Panc1 (cell line): Measurements from ENCODE around the gene C19orf44. TPM values are rescaled to one million over a fixed set of nuclear protein-coding genes. Genes with fewer than 3 reads are reported as not detected.

Experiments
- ATAC-seq: fragments of 200-7000 bp; cut with Tn5 transposase; 2 replicates; pipeline ENCODE4 v1.9.1; 2020; ENCODE audit warnings: mild to moderate bottlenecking, moderate library complexity
- BruUV-seq: library from RNA; stranded (reverse); fragments of 400-500 nt; replicated peaks from 2 replicates; lab custom pipeline; 2021; lab: Mats Ljungman, UMichigan
- CTCF ChIA-PET: fragments of 300-600 bp; sonication (Branson Sonifier 250); formaldehyde crosslinking; loops from one replicate; lab custom pipeline; 2022; ENCODE audit warnings: antibody characterized with exemption; lab: Charles Lee
- POLR2A ChIA-PET: fragments of 300-600 bp; sonication (Branson Sonifier 250); formaldehyde crosslinking; loops from one replicate; lab custom pipeline; 2022; ENCODE audit warnings: antibody characterized with exemption; lab: Charles Lee
- DNase-seq: peaks from one replicate; pipeline ENCODE4 v3.0.0-alpha.2; 2010; ENCODE audit warnings: low read depth, low spot score
- H3K27ac ChIP-seq: 2 replicates; pipeline ENCODE4 v1.5.1; 2011; ENCODE audit warnings: mild to moderate bottlenecking, low read length, inconsistent platforms
- H3K27me3 ChIP-seq: fragments of 200-500 bp; sonication (Bioruptor generic); 2 replicates; pipeline ENCODE4 v1.6.0; 2014; ENCODE audit warnings: low read length, inconsistent platforms; ENCODE audit not compliant: control insufficient read depth, insufficient read depth
- H3K36me3 ChIP-seq: fragments of 200-500 bp; sonication (Bioruptor generic); 2 replicates; pipeline ENCODE4 v1.5.1; 2014; ENCODE audit warnings: inconsistent platforms, mild to moderate bottlenecking, low read length, moderate library complexity; ENCODE audit not compliant: control insufficient read depth, insufficient read depth
- H3K4me1 ChIP-seq: 2 replicates; pipeline ENCODE4 v1.5.1; 2011; ENCODE audit warnings: inconsistent platforms, mild to moderate bottlenecking, low read length, moderate library complexity; ENCODE audit not compliant: control insufficient read depth, insufficient read depth
- H3K4me3 ChIP-seq, 2 experiments: 2 replicates each; pipeline ENCODE4 v1.5.1; 2011 to 2012; ENCODE audit warnings: low read depth in 2 of 2, low read length in 2 of 2, mild to moderate bottlenecking in 2 of 2, inconsistent platforms in 1 of 2, moderate library complexity in 1 of 2
- H3K9me3 ChIP-seq: fragments of 200-500 bp; sonication (Bioruptor generic); 2 replicates; pipeline ENCODE4 v1.5.1; 2014; ENCODE audit warnings: low read depth, mild to moderate bottlenecking, inconsistent platforms, low read length, moderate library complexity; ENCODE audit not compliant: control insufficient read depth, insufficient read depth
- CTCF ChIP-seq: fragments of 450-650 bp; IDR thresholded peaks from 2 replicates; pipeline ENCODE4 v1.5.1; 2017; ENCODE audit warnings: mild to moderate bottlenecking
- POLR2AphosphoS5 ChIP-seq: IDR thresholded peaks from 2 replicates; pipeline ENCODE4 v1.6.1; 2012; ENCODE audit warnings: mild to moderate bottlenecking, low read depth, low read length, moderate library complexity
- SIN3A ChIP-seq: IDR thresholded peaks from 2 replicates; pipeline ENCODE4 v1.6.1; 2012; ENCODE audit warnings: low read depth, mild to moderate bottlenecking, low read length, moderate library complexity, borderline replicate concordance; ENCODE audit not compliant: insufficient read depth
- TCF7L2 ChIP-seq: IDR thresholded peaks from 2 replicates; pipeline ENCODE4 v1.6.1; 2011; ENCODE audit warnings: mild to moderate bottlenecking, low read depth, low read length, inconsistent platforms
- in situ Hi-C: cut with HindIII; loops from 2 replicates; pipeline ENCODE4 v1.10.0; 2016; ENCODE audit warnings: low sequenced_read_pairs, low pct_unique_long_range_greater_than_20kb
- intact Hi-C: fragments of 100-400 bp; cut with micrococcal nuclease; formaldehyde crosslinking; loops from one replicate; pipeline ENCODE4 v1.10.0; 2022; ENCODE audit not compliant: unreplicated experiment
- total RNA-seq: library from RNA; stranded (reverse); gene quantifications from one replicate; pipeline ENCODE4 v1.2.1, GENCODE V29; 2021; ENCODE audit not compliant: unreplicated experiment
- TF ChIP-seq, protein P1 (sequence below), 2 experiments: IDR thresholded peaks; 2 replicates each; pipeline ENCODE4 v1.6.1; 2011 to 2012; ENCODE audit warnings: low read depth in 2 of 2, control low read depth in 1 of 2, low read length in 1 of 2, mild to moderate bottlenecking in 1 of 2, moderate library complexity in 1 of 2; ENCODE audit not compliant: insufficient read depth in 1 of 2

Gene C19orf44
- total RNA-seq, 1 experiment from 2014 or later = 4.4 TPM

DNA sequence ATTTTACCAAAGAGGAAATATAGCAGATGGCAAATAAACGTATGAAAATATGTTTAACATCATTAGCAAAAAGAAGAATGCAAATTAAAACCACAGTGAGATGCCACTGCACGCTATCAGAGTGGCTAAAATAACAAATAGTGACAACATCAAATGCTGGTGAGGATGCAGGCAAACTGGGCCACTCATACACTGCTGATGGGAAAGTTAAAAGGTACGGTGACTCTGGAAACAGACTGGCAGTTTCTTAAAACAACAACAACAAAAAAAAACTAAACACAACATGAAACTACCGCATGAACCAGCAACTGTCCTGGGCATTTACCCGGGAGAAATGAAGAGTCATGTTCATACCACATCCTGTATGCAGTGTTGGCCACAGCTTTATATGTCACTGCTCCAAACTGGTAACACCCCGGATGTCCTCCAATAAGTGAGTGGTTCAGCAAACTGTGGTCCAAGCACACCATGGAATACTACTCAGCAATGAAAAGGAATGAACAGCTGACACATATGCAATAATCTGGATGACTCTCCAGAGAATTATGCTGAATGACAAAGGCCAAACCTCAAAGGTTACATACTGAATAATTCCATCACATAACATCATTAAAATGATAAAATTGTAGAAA is 46.7 kb upstream of the C19orf44 start:
- no peaks in the 10 kb centered on the region for H3K36me3 ChIP-seq
- DNase-seq = no peak
- intact Hi-C loops (no loop called here), in situ Hi-C loops (no loop called here)
- peaks cover 6% of the 10 kb centered on the region for H3K4me1 ChIP-seq
- no peaks in the 10 kb centered on the region for H3K9me3 ChIP-seq
- BruUV-seq = no TSS peak
- ChIA-PET POLR2A (no interaction called here), CTCF (no interaction called here)
- H3K27ac ChIP-seq = no peak overlapping the region
- H3K27me3 ChIP-seq = no peaks in the 10 kb centered on the region
- H3K4me3 ChIP-seq = no peak overlapping the region
- TF ChIP-seq TCF7L2 (no peak), CTCF (no peak), POLR2AphosphoS5 (no peak), SIN3A (no peak)
- TF ChIP-seq, protein P1, sequence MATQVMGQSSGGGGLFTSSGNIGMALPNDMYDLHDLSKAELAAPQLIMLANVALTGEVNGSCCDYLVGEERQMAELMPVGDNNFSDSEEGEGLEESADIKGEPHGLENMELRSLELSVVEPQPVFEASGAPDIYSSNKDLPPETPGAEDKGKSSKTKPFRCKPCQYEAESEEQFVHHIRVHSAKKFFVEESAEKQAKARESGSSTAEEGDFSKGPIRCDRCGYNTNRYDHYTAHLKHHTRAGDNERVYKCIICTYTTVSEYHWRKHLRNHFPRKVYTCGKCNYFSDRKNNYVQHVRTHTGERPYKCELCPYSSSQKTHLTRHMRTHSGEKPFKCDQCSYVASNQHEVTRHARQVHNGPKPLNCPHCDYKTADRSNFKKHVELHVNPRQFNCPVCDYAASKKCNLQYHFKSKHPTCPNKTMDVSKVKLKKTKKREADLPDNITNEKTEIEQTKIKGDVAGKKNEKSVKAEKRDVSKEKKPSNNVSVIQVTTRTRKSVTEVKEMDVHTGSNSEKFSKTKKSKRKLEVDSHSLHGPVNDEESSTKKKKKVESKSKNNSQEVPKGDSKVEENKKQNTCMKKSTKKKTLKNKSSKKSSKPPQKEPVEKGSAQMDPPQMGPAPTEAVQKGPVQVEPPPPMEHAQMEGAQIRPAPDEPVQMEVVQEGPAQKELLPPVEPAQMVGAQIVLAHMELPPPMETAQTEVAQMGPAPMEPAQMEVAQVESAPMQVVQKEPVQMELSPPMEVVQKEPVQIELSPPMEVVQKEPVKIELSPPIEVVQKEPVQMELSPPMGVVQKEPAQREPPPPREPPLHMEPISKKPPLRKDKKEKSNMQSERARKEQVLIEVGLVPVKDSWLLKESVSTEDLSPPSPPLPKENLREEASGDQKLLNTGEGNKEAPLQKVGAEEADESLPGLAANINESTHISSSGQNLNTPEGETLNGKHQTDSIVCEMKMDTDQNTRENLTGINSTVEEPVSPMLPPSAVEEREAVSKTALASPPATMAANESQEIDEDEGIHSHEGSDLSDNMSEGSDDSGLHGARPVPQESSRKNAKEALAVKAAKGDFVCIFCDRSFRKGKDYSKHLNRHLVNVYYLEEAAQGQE (IDR thresholded peaks at IDR 0.05; ENCODE audit: insufficient read depth in 1 of 2, low read depth in 2 of 2, low read length in 1 of 2) = no peak
- ATAC-seq = no peak

GRCh38 chr19:16452325-16452724 is 43.9 kb upstream of the C19orf44 start:
- no peak overlapping the region for H3K4me3 ChIP-seq
- H3K9me3 ChIP-seq = no peaks in the 10 kb centered on the region
- no peaks in the 10 kb centered on the region for H3K27me3 ChIP-seq
- H3K27ac ChIP-seq = no peak overlapping the region
- TF ChIP-seq TCF7L2 (no peak), CTCF (no peak), SIN3A (no peak), POLR2AphosphoS5 (no peak)
- TF ChIP-seq, protein P1 (IDR thresholded peaks at IDR 0.05; ENCODE audit: insufficient read depth in 1 of 2, low read depth in 2 of 2, low read length in 1 of 2) = no peak
- no peaks in the 10 kb centered on the region for H3K36me3 ChIP-seq
- ATAC-seq (no peak), DNase-seq (no peak)
- ChIA-PET POLR2A (interaction anchor here (0.7 kb wide), 2 partner anchors 80 to 1002 kb away, joined by 8 to 15 read pairs; no protein-coding TSS in a partner anchor), CTCF (no interaction called here)
- intact Hi-C loops = no loop called here
- H3K4me1 ChIP-seq = peaks cover 9% of the 10 kb centered on the region
- in situ Hi-C loops = no loop called here
- no TSS peak for BruUV-seq
